IMR-90 (cell line): ENCODE data around the gene SCARB1. TPM values are rescaled to one million over a fixed set of nuclear protein-coding genes. Genes with fewer than 3 reads are reported as not detected.

Experiments used
- ATAC-seq: fragments of 200-7000 bp; cut with Tn5 transposase; 2 replicates; pipeline ENCODE4 v1.9.1; 2020; ENCODE audit warnings: low read depth, mild to moderate bottlenecking, moderate library complexity
- BruUV-seq: library from RNA; stranded (reverse); fragments of 400-500 nt; replicated peaks from 2 replicates; lab custom pipeline; 2021; lab: Mats Ljungman, UMichigan
- CTCF ChIA-PET: fragments of 300-600 bp; formaldehyde crosslinking; extraction: SDS; loops from one replicate; lab custom pipeline; 2021; ENCODE audit warnings: antibody characterized with exemption; lab: Yijun Ruan, JAX
- POLR2A ChIA-PET: fragments of 300-600 bp; sonication (Branson Sonifier 250); formaldehyde crosslinking; loops from one replicate; lab custom pipeline; 2022; ENCODE audit warnings: antibody characterized with exemption; ENCODE audit not compliant: unreplicated experiment; lab: Charles Lee
- DNase-seq: peaks from one replicate; pipeline ENCODE4 v3.0.0; 2013
- H2AFZ ChIP-seq: replicated peaks from 2 replicates; pipeline ENCODE3; 2013; ENCODE audit warnings: low read length, mild to moderate bottlenecking; ENCODE audit not compliant: poor library complexity
- H2AK5ac ChIP-seq: 2 replicates; pipeline ENCODE4 v1.6.1; 2013; ENCODE audit warnings: low read depth, low read length, inconsistent platforms
- H2AK9ac ChIP-seq: replicated peaks from 2 replicates; pipeline ENCODE3; 2013; ENCODE audit warnings: mild to moderate bottlenecking, low read depth, low read length, moderate library complexity; ENCODE audit not compliant: poor library complexity
- H2BK120ac ChIP-seq: 2 replicates; pipeline ENCODE4 v1.6.1; 2013; ENCODE audit warnings: low read depth, low read length, inconsistent platforms
- H2BK15ac ChIP-seq: 3 replicates; pipeline ENCODE4 v1.6.1; 2013; ENCODE audit warnings: low read depth, low read length, inconsistent platforms
- H2BK20ac ChIP-seq: 2 replicates; pipeline ENCODE4 v1.6.1; 2013; ENCODE audit warnings: low read depth, mild to moderate bottlenecking, inconsistent platforms, low read length, moderate library complexity
- H2BK5ac ChIP-seq: 2 replicates; pipeline ENCODE4 v1.6.1; 2013; ENCODE audit warnings: mild to moderate bottlenecking, low read depth, low read length, inconsistent platforms; ENCODE audit not compliant: poor library complexity, severe bottlenecking
- H3K14ac ChIP-seq: replicated peaks from 2 replicates; pipeline ENCODE4 v1.6.1; 2013; ENCODE audit warnings: low read depth, low read length, inconsistent platforms
- H3K18ac ChIP-seq: 2 replicates; pipeline ENCODE4 v1.6.1; 2013; ENCODE audit warnings: low read depth, low read length, control low read depth
- H3K23ac ChIP-seq: 2 replicates; pipeline ENCODE4 v1.6.1; 2013; ENCODE audit warnings: low read depth, low read length, inconsistent platforms
- H3K27ac ChIP-seq: 2 replicates; pipeline ENCODE4 v1.5.1; 2013; ENCODE audit warnings: mild to moderate bottlenecking, control low read depth, low read length; ENCODE audit not compliant: insufficient read depth
- H3K27me3 ChIP-seq: 2 replicates; pipeline ENCODE4 v1.6.1; 2013; ENCODE audit warnings: low read length; ENCODE audit not compliant: control insufficient read depth, insufficient read depth
- H3K36me3 ChIP-seq: 2 replicates; pipeline ENCODE4 v1.6.1; 2013; ENCODE audit warnings: low read length, mixed read lengths; ENCODE audit not compliant: control insufficient read depth, insufficient read depth
- H3K4ac ChIP-seq: 2 replicates; pipeline ENCODE4 v1.6.1; 2013; ENCODE audit warnings: low read depth, low read length, inconsistent platforms
- H3K4me1 ChIP-seq: 2 replicates; pipeline ENCODE4 v1.6.1; 2013; ENCODE audit warnings: low read length, mixed read lengths; ENCODE audit not compliant: control insufficient read depth, insufficient read depth
- H3K4me2 ChIP-seq: 2 replicates; pipeline ENCODE4 v1.6.1; 2013; ENCODE audit warnings: low read depth, mild to moderate bottlenecking, control low read depth, low read length, moderate library complexity
- H3K4me3 ChIP-seq: 2 replicates; pipeline ENCODE4 v1.5.1; 2013; ENCODE audit warnings: low read depth, mild to moderate bottlenecking, control low read depth, low read length, moderate library complexity; ENCODE audit not compliant: insufficient read depth
- H3K56ac ChIP-seq: 2 replicates; pipeline ENCODE4 v1.6.1; 2013; ENCODE audit warnings: low read length, inconsistent platforms; ENCODE audit not compliant: insufficient read depth; ENCODE audit errors: extremely low read depth
- H3K79me1 ChIP-seq, 2 experiments: 2 replicates each; pipeline ENCODE4 v1.6.1; 2013; ENCODE audit warnings: low read length in 2 of 2, inconsistent platforms in 1 of 2, low read depth in 1 of 2
- H3K9ac ChIP-seq: 2 replicates; pipeline ENCODE4 v1.6.1; 2013; ENCODE audit warnings: low read depth, low read length, control low read depth
- H3K9me1 ChIP-seq: 2 replicates; pipeline ENCODE4 v1.6.1; 2013; ENCODE audit warnings: low read length, inconsistent platforms; ENCODE audit not compliant: insufficient read depth
- H3K9me3 ChIP-seq: 2 replicates; pipeline ENCODE4 v1.6.1; 2013; ENCODE audit warnings: low read length; ENCODE audit not compliant: control insufficient read depth, insufficient read depth
- H4K20me1 ChIP-seq: 2 replicates; pipeline ENCODE4 v1.6.1; 2013; ENCODE audit warnings: low read length, inconsistent platforms; ENCODE audit not compliant: insufficient read depth
- H4K5ac ChIP-seq: 2 replicates; pipeline ENCODE4 v1.6.1; 2013; ENCODE audit warnings: mild to moderate bottlenecking, low read depth, low read length, control low read depth
- H4K8ac ChIP-seq, 2 experiments: 2 replicates each; pipeline ENCODE4 v1.6.1; 2013; ENCODE audit warnings: low read depth in 2 of 2, low read length in 2 of 2, control low read depth in 1 of 2, inconsistent platforms in 1 of 2
- H4K91ac ChIP-seq: 2 replicates; pipeline ENCODE4 v1.6.1; 2013; ENCODE audit warnings: low read depth, low read length, inconsistent platforms; ENCODE audit not compliant: insufficient read depth
- CEBPB ChIP-seq: IDR thresholded peaks from 2 replicates; pipeline ENCODE4 v1.6.1; 2012; ENCODE audit warnings: low read depth, low read length, improper control_type of control experiment
- CHD1 ChIP-seq: IDR thresholded peaks from 2 replicates; pipeline ENCODE4 v1.6.1; 2012; ENCODE audit warnings: low read depth, low read length, improper control_type of control experiment
- CTCF ChIP-seq: conservative IDR thresholded peaks from 2 replicates; pipeline ENCODE4 v1.5.1; 2012; ENCODE audit warnings: mild to moderate bottlenecking, low read depth, low read length, improper control_type of control experiment
- MAFK ChIP-seq: IDR thresholded peaks from 2 replicates; pipeline ENCODE4 v1.6.1; 2012; ENCODE audit warnings: low read depth, low read length, improper control_type of control experiment
- MAZ ChIP-seq: IDR thresholded peaks from 2 replicates; pipeline ENCODE4 v1.6.1; 2012; ENCODE audit warnings: low read depth, mild to moderate bottlenecking, low read length, improper control_type of control experiment, moderate library complexity, borderline replicate concordance
- NFE2L2 ChIP-seq: fragments of 150-350 bp; IDR thresholded peaks from 2 replicates; pipeline ENCODE4 v1.6.1; 2016; ENCODE audit warnings: low read depth, mild to moderate bottlenecking, low read length
- RAD21 ChIP-seq: IDR thresholded peaks from 2 replicates; pipeline ENCODE4 v1.6.1; 2012; ENCODE audit warnings: low read length, improper control_type of control experiment
- RCOR1 ChIP-seq: IDR thresholded peaks from 2 replicates; pipeline ENCODE4 v1.6.1; 2012; ENCODE audit warnings: mild to moderate bottlenecking, low read length, improper control_type of control experiment; ENCODE audit not compliant: insufficient replicate concordance
- WGBS, 2 experiments: methylation state at CpG; one replicate each; pipeline versions ENCODE4 v1.1.5 to v1.1.7; 2013; ENCODE audit warnings: missing lambda C conversion rate in 2 of 2; ENCODE audit not compliant: insufficient read length in 1 of 2; ENCODE audit errors: extremely low coverage in 2 of 2; 5-methylcytosine and 5-hydroxymethylcytosine counted together
- dilution Hi-C: fragments of 300-500 bp; cut with HindIII; formaldehyde crosslinking; loops from one replicate; pipeline ENCODE4 v1.14.3; 2018; ENCODE audit warnings: low sequenced_read_pairs; ENCODE audit not compliant: unreplicated experiment
- in situ Hi-C: fragments of 300-500 bp; cut with MboI; formaldehyde crosslinking; loops from 3 replicates; pipeline ENCODE4 v1.14.3; 2019; ENCODE audit warnings: low sequenced_read_pairs, inconsistent platforms, mixed read lengths
- intact Hi-C: fragments of 100-400 bp; cut with micrococcal nuclease; formaldehyde crosslinking; loops from 2 replicates; pipeline ENCODE4 v1.10.0; 2022
- polyA plus RNA-seq, 3 experiments: library from polyadenylated mRNA; depleted of rRNA; stranded (reverse); fragments of >200 nt; gene quantifications; 2 replicates each; pipeline ENCODE4 v1.2.3, GENCODE V29; 2012; ENCODE audit warnings: low replicate concordance in 1 of 3
- total RNA-seq: library from RNA; depleted of rRNA; stranded (reverse); fragments of >200 nt; gene quantifications from 2 replicates; pipeline ENCODE4 v1.2.3, GENCODE V29; 2012
- TF ChIP-seq, protein P1 (sequence below): fragments of 150-350 bp; IDR thresholded peaks from 2 replicates; pipeline ENCODE4 v1.6.1; 2016; ENCODE audit warnings: low read depth, mild to moderate bottlenecking, low read length, moderate library complexity, borderline replicate concordance

The SCARB1 gene
- total and polyA plus RNA-seq, 2 of the 4 experiments (the other 2 are of a cell fraction), result 3.0 to 24.8 TPM

- dilution Hi-C loops, result no loop called here
- Histone ChIP-seq H3K79me1 (no peaks in the 10 kb centered on the region), H3K23ac (no peak overlapping the region), H3K56ac (no peak overlapping the region), H3K9me3 (no peaks in the 10 kb centered on the region), H2AK9ac (no peak overlapping the region), H2BK120ac (no peak overlapping the region), H3K27me3 (no peaks in the 10 kb centered on the region), H4K8ac (no peak overlapping the region), H3K27ac (no peak overlapping the region), H2AFZ (no peak overlapping the region), H3K18ac (no peak overlapping the region), H3K9ac (no peak overlapping the region), H4K5ac (no peak overlapping the region), H3K4me3 (no peak overlapping the region), H3K4me2 (no peak overlapping the region), H4K20me1 (no peaks in the 10 kb centered on the region), H2AK5ac (no peak overlapping the region), H2BK5ac (no peak overlapping the region), H4K91ac (no peak overlapping the region), H3K36me3 (peaks cover 1% of the 10 kb centered on the region; the same call in 1 of the 2 replicates), H3K9me1 (peaks cover 10% of the 10 kb centered on the region), H3K14ac (no peak overlapping the region), H2BK15ac (no peak overlapping the region), H3K4ac (no peak overlapping the region), H3K4me1 (peaks cover 9% of the 10 kb centered on the region), H2BK20ac (no peak overlapping the region)
- in situ Hi-C loops, result no loop called here
- POLR2A ChIA-PET, result no interaction called here
- DNase-seq (no peak), ATAC-seq (no peak)
- whole genome bisulfite sequencing, 2 experiments, result no CpG with 5 or more reads among the region's 11 CpGs
- TF ChIP-seq CHD1 (no peak), RCOR1 (no peak), MAZ (no peak), CTCF (no peak), RAD21 (no peak), CEBPB (no peak), NFE2L2 (no peak), MAFK (no peak)
- TF ChIP-seq, protein P1, sequence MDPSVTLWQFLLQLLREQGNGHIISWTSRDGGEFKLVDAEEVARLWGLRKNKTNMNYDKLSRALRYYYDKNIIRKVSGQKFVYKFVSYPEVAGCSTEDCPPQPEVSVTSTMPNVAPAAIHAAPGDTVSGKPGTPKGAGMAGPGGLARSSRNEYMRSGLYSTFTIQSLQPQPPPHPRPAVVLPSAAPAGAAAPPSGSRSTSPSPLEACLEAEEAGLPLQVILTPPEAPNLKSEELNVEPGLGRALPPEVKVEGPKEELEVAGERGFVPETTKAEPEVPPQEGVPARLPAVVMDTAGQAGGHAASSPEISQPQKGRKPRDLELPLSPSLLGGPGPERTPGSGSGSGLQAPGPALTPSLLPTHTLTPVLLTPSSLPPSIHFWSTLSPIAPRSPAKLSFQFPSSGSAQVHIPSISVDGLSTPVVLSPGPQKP, result no peak
- no TSS peak for BruUV-seq
- intact Hi-C loops, result no loop called here
- CTCF ChIA-PET, result no interaction called here
Measured at GRCh38 chr12:124852911-124853427, 10.7 kb downstream of the SCARB1 start.
